ENCODE results near the gene MLLT10. TPM values are rescaled to one million over a fixed set of nuclear protein-coding genes. Genes with fewer than 3 reads are reported as not detected.
"Not testable (repeated sequence)": the region's sequence is repeated elsewhere in the genome, so short reads cannot be mapped to it uniquely, and the experiment has no call there.

Gene MLLT10
- polyA plus RNA-seq, 3 donors from 2014 or later, result 0.81 to 5.1 (median 4.8) TPM

DNA sequence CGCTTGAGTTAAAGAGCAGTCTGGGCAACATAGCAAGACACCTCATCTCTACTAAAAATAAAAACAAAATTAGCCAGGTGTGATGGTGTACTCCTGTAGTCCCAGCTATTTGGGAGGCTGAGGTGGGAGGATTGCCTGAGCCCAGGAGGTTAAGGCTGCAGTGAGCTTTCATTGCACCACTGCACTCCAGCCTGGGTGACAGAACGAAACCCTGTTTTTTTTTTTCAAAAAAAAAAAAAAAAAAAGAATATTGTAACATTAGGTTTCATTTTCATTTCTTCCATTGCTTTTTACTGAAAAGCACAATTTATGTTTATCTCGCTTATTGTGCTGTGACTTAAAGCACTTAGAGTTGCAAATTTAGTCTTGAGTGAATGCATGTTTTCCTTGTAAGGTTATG is 80.0 kb downstream of the MLLT10 start:
- peak overlapping the region in 2 of 5 donors; percentile 15 to 66 for H3K4me3 Mint-ChIP-seq
- peaks cover 15 to 29% of the 10 kb centered on the region in 2 donors for H3K4me1 Mint-ChIP-seq
- H3K36me3 Mint-ChIP-seq, result peaks cover 14 to 20% (median 18%) of the 10 kb centered on the region in 3 donors
- DNase-seq, result peak in 1 of 3 donors; percentile 8
- no peaks in the 10 kb centered on the region for H3K27me3 Mint-ChIP-seq (ENCODE audit: low read depth in 3 of 3)
- H3K9me3 Mint-ChIP-seq, result peaks cover 0 to under 1% (median 0%) of the 10 kb centered on the region in 6 donors
- peak overlapping the region in 5 of 6 donors; percentile 31 to 80 (median 73) for H3K27ac Mint-ChIP-seq

GRCh38 chr10:21617267-21617666 is 83.2 kb downstream of the MLLT10 start:
- Mint-ChIP-seq H3K36me3 (peaks cover 3 to 16% (median 14%) of the 10 kb centered on the region in 3 donors), H3K9me3 (no peaks in the 10 kb centered on the region), H3K27ac (no peak overlapping the region), H3K4me1 (peaks cover 12 to 18% of the 10 kb centered on the region in 2 donors), H3K4me3 (no peak overlapping the region), H3K27me3 (ENCODE audit: low read depth in 3 of 3) (peaks cover 0 to 1% (median 0%) of the 10 kb centered on the region in 3 donors)
- DNase-seq, result no peak

DNA sequence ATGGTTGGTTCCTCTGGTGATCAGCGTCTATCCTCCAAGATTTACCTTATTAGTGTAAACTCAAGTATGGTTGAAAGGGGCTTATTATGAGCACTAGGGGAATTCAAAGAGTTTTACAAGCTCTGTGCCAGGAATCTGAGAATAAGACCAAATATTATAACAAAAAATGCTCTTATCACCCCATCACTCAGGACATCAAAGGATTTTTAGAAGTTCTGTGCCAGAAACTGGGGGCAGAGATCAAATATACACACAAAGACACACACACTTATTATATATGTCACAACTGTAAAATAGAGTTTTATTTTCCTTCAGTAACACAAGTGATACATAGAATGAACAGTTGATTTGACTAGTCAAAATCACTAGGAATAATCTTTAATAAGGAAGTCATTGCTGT is 89.3 kb downstream of the MLLT10 start:
- DNase-seq, result no peak
- H3K27me3 Mint-ChIP-seq (ENCODE audit: low read depth in 3 of 3), result peaks cover 0 to 1% (median 0%) of the 10 kb centered on the region in 3 donors
- H3K4me1 Mint-ChIP-seq, result peaks cover 24 to 40% of the 10 kb centered on the region in 2 donors
- H3K27ac Mint-ChIP-seq, result peak overlapping the region in 1 of 6 donors; percentile 17
- H3K36me3 Mint-ChIP-seq, result peaks cover 10 to 27% (median 17%) of the 10 kb centered on the region in 3 donors
- no peaks in the 10 kb centered on the region for H3K9me3 Mint-ChIP-seq
- H3K4me3 Mint-ChIP-seq, result no peak overlapping the region

DNA sequence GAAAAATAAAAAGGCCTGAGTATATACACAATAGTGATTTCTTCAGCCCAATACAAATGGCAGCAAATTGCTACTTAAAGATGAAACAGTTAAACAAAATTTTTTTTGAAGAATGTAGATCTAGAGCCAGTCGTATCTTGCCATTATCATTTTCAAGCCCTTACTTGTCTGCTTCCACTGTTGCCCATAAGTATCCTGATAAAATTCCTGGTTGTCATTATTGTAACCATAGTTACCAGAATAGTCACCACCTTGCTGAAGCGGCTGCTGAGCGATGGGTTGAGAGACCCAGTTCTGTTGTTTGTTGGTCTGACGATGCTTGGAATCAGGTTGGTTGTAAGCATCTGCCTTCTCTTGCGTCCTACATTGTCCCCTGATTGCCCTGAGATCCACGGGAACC is 90.4 kb downstream of the MLLT10 start:
- H3K9me3 Mint-ChIP-seq; H3K27me3 Mint-ChIP-seq (ENCODE audit: low read depth in 3 of 3); DNase-seq: not testable (repeated sequence)
- Mint-ChIP-seq H3K27ac (peak overlapping the region in 2 of 6 donors; percentile 6 to 46), H3K36me3 (peaks cover 10 to 24% (median 14%) of the 10 kb centered on the region in 3 donors), H3K4me3 (peak overlapping the region in 1 of 5 donors; percentile 15), H3K4me1 (peaks cover 24 to 40% of the 10 kb centered on the region in 2 donors)

- Mint-ChIP-seq H3K27ac (peak overlapping the region; percentile 36 to 90 (median 73)), H3K36me3 (peaks cover 10 to 25% (median 15%) of the 10 kb centered on the region in 3 donors), H3K9me3 (no peaks in the 10 kb centered on the region), H3K4me1 (peaks cover 24 to 40% of the 10 kb centered on the region in 2 donors), H3K4me3 (peak overlapping the region in 3 of 5 donors; percentile 9 to 47 (median 26)), H3K27me3 (ENCODE audit: low read depth in 3 of 3) (peaks cover 0 to 1% (median 0%) of the 10 kb centered on the region in 3 donors)
- no peak for DNase-seq
Observed at GRCh38 chr10:21624951-21625350, 90.9 kb downstream of the MLLT10 start.

DNA sequence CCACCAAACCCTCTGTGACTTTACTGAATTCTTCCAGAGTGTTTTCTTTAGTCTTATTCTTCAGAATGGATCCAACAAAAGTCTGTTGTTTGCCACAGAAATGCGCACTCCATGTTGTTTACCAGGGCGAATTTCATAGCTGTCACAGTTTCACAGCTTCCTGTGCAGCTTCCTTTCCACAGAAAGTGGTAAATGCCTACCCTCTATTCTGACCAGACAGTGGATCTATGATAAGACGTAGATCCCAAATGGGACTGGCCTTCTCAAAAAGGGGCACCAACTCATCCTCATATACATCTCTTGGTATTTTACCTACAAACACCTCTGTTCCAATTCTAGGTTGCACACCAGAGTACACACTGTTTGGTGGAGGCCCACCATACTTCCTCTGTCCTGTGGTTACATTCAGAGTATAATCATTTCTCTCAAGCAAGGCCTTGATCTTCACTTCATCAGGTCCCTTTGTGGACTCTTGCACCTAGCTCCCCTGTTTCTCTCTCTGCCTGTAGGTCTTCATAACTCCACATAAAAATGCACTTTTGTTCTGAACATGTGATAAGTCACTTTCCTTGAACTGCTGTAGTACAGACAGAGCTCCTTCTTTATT is 91.7 kb downstream of the MLLT10 start:
- Mint-ChIP-seq H3K27ac (peak overlapping the region; percentile 58 to 90 (median 78)), H3K36me3 (peaks cover 10 to 27% (median 15%) of the 10 kb centered on the region in 3 donors), H3K4me1 (peaks cover 24 to 40% of the 10 kb centered on the region in 2 donors), H3K4me3 (peak overlapping the region in 4 of 5 donors; percentile 9 to 47 (median 28)), H3K9me3 (no peaks in the 10 kb centered on the region), H3K27me3 (ENCODE audit: low read depth in 3 of 3) (peaks cover 0 to 1% (median 0%) of the 10 kb centered on the region in 3 donors)
- peak in 2 of 3 donors; percentile 5 to 8 for DNase-seq

DNA sequence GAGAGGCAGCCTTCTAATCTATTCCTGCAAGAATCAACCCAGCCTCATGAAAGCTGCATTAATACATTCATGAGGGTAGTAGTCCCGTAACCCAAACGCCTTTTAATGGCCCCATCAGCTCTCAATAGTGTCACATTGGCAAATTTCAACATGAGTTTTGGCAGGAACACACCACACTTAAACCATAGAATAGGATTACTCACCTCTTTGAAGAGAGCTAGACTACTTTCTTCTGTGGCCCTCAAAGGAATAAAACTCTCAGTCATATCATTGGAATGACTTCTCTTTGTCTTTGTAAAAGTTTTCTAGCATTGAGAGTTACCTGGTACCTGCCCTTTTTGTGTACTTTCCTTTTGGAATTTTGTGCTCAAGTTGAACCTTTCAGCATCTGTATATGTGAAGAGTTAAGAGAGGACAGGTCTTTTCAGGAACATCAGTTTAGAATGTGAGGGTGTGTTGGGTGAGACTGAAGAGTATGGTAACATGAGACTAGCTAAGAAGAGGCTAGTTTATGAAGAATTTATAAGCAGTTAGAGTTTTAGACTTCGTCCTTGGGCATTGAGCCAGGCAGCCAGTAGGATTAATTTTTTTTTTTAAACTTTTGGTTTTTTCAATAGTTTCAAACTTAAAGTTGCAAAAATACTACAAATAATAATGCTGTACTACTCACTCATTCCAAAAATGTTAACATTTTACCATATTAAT is 92.6 kb downstream of the MLLT10 start:
- H3K4me1 Mint-ChIP-seq, result peaks cover 27 to 45% of the 10 kb centered on the region in 2 donors
- H3K27ac Mint-ChIP-seq, result peak overlapping the region in 4 of 6 donors; percentile 29 to 90 (median 64)
- H3K9me3 Mint-ChIP-seq, result no peaks in the 10 kb centered on the region
- H3K4me3 Mint-ChIP-seq, result no peak overlapping the region
- H3K27me3 Mint-ChIP-seq (ENCODE audit: low read depth in 3 of 3), result no peaks in the 10 kb centered on the region
- DNase-seq, result no peak
- H3K36me3 Mint-ChIP-seq, result peaks cover 13 to 32% (median 19%) of the 10 kb centered on the region in 3 donors

DNA sequence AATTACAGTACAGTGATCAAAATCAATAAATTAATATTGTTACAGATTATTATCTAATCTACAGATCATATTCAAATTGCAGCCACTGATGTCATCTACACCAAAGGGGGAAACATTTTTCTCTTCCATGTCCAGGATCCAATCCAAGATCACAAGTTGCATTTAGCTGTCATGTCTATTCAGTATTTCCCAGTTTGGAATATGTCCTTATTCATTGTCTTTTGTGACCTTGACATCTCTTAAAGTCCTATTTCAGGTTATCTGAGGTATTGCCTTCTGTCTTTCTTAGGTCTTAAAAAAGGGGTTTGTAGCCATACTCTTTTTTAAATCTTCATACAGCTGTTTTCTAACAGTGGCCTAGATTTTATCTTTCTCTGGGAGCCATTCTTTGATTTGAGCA is 93.3 kb downstream of the MLLT10 start:
- DNase-seq, result no peak
- no peaks in the 10 kb centered on the region for H3K27me3 Mint-ChIP-seq (ENCODE audit: low read depth in 3 of 3)
- no peaks in the 10 kb centered on the region for H3K9me3 Mint-ChIP-seq
- H3K27ac Mint-ChIP-seq, result peak overlapping the region in 3 of 6 donors; percentile 20 to 68 (median 36)
- H3K36me3 Mint-ChIP-seq, result peaks cover 13 to 33% (median 23%) of the 10 kb centered on the region in 3 donors
- peaks cover 29 to 52% of the 10 kb centered on the region in 2 donors for H3K4me1 Mint-ChIP-seq
- H3K4me3 Mint-ChIP-seq, result no peak overlapping the region

- no peaks in the 10 kb centered on the region for H3K27me3 Mint-ChIP-seq (ENCODE audit: low read depth in 3 of 3)
- peaks cover 29 to 52% of the 10 kb centered on the region in 2 donors for H3K4me1 Mint-ChIP-seq
- peak overlapping the region in 2 of 6 donors; percentile 20 to 27 for H3K27ac Mint-ChIP-seq
- no peak overlapping the region for H3K4me3 Mint-ChIP-seq
- H3K9me3 Mint-ChIP-seq, result no peaks in the 10 kb centered on the region
- H3K36me3 Mint-ChIP-seq, result peaks cover 13 to 33% (median 23%) of the 10 kb centered on the region in 3 donors
- no peak for DNase-seq
Observed at GRCh38 chr10:21628023-21628422, 94.0 kb downstream of the MLLT10 start.

GRCh38 chr10:21628645-21629044 is 94.6 kb downstream of the MLLT10 start:
- Mint-ChIP-seq H3K36me3 (peaks cover 13 to 33% (median 23%) of the 10 kb centered on the region in 3 donors), H3K4me1 (peaks cover 29 to 52% of the 10 kb centered on the region in 2 donors)
- not testable (repeated sequence) for H3K9me3 Mint-ChIP-seq

GRCh38 chr10:21634599-21635365 is 100.8 kb downstream of the MLLT10 start:
- Mint-ChIP-seq H3K27ac (peak overlapping the region in 2 of 6 donors; percentile 18 to 65), H3K27me3 (ENCODE audit: low read depth in 3 of 3) (no peaks in the 10 kb centered on the region), H3K4me1 (peaks cover 6 to 32% of the 10 kb centered on the region in 2 donors), H3K9me3 (no peaks in the 10 kb centered on the region), H3K4me3 (no peak overlapping the region), H3K36me3 (peaks cover 18 to 30% (median 19%) of the 10 kb centered on the region in 3 donors)
- DNase-seq, result no peak

More at GRCh38 chr10:21628645-21629044, 94.6 kb downstream of the MLLT10 start:
- not testable (repeated sequence) for H3K4me3 Mint-ChIP-seq; H3K27ac Mint-ChIP-seq; DNase-seq; H3K27me3 Mint-ChIP-seq (ENCODE audit: low read depth in 3 of 3)

DNA sequence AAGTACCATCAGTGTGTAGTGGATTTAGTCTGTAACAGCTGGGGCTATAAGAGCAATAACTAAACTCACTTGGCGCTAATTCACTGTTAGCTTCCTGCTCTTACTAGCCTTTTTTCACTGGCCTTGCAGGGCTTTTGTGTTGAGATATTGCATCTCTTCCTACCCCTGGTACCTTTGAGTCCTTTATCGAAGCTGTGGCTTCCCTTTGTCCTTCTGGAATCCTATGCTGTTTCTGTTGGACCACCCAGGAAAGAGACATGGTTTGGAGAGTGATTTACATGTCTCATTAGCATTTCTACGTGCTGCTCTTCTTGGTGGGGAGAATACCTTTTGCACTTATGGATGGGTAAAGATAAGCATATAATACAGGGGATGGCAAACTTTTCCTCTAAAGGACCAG is 103.8 kb downstream of the MLLT10 start:
- no peaks in the 10 kb centered on the region for H3K9me3 Mint-ChIP-seq
- DNase-seq, result no peak
- peaks cover 10 to 23% (median 15%) of the 10 kb centered on the region in 3 donors for H3K36me3 Mint-ChIP-seq
- H3K27ac Mint-ChIP-seq, result peak overlapping the region in 2 of 6 donors; percentile 13 to 49
- H3K4me1 Mint-ChIP-seq, result peaks cover 4 to 20% of the 10 kb centered on the region in 2 donors
- H3K27me3 Mint-ChIP-seq (ENCODE audit: low read depth in 3 of 3), result no peaks in the 10 kb centered on the region
- H3K4me3 Mint-ChIP-seq, result no peak overlapping the region

DNA sequence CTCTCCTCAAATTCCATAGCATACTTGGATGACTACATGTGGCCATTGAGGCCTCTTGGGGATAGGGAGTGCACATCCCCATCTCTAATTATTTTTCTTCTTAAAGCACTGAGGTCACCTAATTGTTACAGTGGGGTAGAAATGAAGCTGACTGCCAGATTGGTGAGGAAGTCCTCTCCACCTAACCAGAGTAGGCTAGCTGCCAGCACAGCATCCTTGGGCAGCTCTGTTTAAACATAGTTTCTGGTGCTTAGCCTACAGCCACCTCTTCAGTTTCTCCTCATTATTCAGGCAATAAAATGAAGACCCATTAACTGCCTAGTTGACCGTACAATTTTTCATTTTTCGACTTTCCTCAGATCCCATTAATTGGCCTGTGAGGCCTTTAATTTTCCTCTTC is 104.6 kb downstream of the MLLT10 start:
- H3K27ac Mint-ChIP-seq, result no peak overlapping the region
- H3K4me1 Mint-ChIP-seq, result peaks cover 4 to 23% of the 10 kb centered on the region in 2 donors
- no peak overlapping the region for H3K4me3 Mint-ChIP-seq
- H3K36me3 Mint-ChIP-seq, result peaks cover 10 to 23% (median 15%) of the 10 kb centered on the region in 3 donors
- no peak for DNase-seq
- no peaks in the 10 kb centered on the region for H3K9me3 Mint-ChIP-seq
- H3K27me3 Mint-ChIP-seq (ENCODE audit: low read depth in 3 of 3), result no peaks in the 10 kb centered on the region

All from immature natural killer cell (primary cell).